Tongue (tissue), 2 donors: ENCODE measurements around the gene FRMD5. TPM values are rescaled to one million over a fixed set of nuclear protein-coding genes. Genes with fewer than 3 reads are reported as not detected.
A peak's percentile ranks its signal among the peaks of the same experiment; 100 is the strongest.

Source experiments
- DNase-seq: peaks from one replicate; pipeline ENCODE4 v3.0.0-alpha.2; 2015
- total RNA-seq: library from RNA; depleted of rRNA; stranded (reverse); fragments of >200 nt; gene quantifications from one replicate; pipeline ENCODE4 v1.2.3, GENCODE V29; 2014

The FRMD5 gene
- total RNA-seq, 1 donor from 2014 or later, result 1.1 TPM

DNA sequence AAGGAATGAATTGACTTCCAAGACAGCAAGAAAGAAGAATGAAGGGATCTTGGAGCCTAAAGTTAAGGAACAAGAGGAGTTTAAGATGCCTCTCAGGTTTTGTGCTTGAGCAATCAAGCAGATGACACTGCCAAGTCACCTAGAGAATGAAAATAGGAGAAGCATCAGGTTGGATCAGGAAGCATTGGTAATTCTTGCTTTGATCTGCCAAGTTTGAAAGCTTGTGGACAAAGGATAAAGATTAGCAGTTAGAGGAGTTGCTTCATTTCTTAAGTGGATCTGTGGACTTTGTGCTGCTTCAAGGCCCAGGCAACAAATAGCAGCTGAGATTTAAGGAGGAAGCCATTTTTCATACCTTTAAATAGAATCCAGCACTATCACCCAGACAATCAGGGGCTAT, 35.6 kb downstream of the FRMD5 start:
- no peak for DNase-seq

DNA sequence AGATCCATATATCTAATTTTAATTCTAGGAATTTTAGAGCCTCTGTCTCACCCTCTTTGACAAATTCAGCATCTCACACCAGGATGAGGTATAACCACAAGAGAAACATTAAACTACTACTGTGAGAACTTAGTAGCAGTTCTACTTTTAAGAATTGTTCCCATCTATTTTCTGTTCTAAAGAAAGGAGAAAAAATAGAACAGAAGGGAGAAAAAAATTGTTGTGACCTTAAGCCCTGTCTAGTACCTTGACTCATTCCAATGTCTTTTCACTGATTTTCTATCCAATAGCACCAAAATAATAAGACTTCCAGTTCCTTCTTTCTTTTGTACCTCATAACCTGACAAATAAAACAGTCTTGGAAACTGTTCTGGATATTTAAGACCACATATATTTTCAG, 37.0 kb downstream of the FRMD5 start:
- DNase-seq, result no peak

DNA sequence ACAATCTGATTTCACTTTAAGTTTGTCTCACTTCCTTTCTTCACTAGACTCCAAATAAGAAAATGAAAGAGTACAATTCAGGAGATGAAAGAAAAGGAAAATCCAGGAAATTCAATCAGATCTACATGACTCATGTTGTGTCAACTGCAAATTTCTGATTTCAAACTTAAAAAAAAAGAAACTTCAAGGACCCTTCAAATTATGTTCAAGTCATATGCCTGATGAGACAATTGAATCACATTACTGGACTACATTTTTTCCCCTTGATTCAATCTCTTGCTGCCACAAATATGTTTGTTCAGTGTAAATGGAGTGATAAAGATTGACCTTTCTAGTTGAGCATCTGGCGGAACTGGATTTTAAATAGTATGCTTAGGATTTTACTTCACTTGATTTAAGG, 37.4 kb downstream of the FRMD5 start:
- no peak for DNase-seq

DNA sequence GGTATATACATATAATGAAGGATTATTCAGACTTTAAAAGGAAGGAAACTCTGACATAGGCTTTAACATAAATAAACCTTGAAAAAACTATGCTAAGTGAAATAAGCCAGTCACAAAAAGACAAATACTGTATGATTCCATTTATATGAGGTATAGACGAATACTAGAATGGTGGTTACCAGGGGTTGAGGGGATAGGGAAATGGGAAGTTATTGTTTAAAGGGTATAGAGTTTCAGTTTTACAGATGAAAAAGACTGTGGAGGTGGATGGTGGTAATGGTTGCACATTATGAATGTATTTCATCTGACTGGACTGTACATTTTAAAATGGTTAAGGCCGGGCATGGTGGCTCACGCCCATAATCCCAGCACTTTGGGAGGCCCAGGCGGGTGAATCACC, 41.7 kb downstream of the FRMD5 start:
- no peak for DNase-seq

DNA sequence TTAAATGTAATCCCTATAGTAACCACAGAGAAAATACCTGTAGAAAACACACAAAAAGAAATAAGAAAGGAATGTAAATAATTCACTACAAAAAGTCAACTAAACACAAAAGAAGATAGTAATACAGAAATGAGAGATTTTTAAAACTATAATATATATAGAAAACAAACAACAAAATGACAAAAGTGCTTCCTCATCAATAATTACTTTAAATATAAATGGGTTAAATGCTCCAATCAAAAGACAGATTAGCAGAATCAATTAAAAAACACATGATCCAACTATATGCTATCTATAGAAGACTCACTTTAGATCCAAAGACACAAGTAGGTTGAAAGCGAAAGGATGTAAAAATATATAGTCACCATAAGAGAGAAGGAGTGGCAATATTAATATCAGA, 45.8 kb downstream of the FRMD5 start:
- no peak for DNase-seq

DNA sequence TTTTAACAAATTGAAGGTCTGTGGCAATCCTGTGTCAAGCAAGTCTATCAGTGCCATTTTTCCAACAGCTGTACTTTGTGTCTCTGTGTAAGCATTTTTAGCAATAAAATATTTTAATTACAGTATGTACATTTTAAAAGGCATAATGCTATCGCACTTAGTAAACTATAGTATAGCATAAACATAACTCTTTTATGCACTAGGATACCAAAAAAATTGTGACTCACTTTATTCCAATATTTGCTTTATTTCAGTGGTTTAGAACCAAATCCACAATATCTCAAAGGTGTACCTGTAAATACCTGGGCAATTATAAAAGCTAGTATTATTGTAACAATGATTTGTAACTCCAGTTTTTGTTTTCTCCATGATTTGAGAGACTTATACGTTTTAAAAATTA, 46.5 kb downstream of the FRMD5 start:
- DNase-seq, result no peak

DNA sequence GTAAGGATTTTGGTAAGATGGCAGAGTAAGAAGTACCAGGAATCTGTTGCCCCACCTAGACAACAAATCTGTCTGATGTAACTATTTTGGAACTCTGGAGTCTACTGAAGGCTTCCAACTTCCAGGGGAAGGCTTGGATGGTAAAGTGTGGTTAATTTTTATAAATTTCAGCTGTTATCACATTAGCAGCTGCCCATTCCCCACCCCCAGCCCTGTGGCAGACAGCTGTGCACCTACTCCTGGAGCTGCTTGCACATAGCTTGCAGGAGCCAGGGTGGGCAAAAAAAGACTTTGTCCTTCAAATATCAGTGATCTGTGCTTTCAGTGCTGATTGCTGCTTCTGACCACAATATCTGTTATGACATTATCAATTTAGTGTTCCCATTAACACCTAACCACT, 47.4 kb downstream of the FRMD5 start:
- DNase-seq, result peak; percentile 64

DNA sequence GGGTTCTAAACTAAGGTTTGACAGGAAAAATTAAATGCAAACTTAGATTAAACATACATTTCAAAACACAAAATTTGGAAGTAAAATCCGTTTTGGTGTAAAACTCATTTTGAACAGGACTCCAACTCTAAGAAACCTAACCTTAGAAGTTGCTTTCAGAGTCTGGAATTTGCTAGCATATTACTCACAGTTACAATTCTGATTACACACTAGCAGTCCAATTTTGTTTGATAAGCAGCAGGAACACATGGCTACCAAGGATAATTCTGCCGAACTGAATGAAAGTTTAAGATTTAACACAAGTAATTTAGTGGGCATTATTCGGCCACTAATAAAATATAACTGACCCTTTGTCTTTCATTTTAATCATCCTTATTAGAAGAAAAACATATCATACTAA, 49.6 kb downstream of the FRMD5 start:
- DNase-seq, result no peak

DNA sequence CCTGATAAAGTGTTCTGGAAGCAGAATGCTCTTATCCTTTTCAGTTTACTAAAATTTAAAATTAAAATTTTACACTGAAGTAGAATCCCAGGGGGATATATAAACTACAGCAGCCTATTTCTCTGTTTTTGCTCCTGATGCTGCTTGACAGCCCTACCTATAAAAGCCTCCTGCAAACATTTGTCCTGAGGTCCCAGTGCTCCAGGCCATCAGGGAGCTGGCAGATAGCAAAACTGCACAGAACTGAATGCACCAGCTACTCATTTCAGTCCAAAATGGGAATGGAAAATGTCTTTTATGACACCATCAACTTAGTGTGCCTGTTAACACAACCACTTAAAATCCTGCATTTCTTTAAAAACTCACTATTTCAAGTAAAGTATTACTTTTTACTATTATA, 50.1 kb downstream of the FRMD5 start:
- DNase-seq, result no peak

DNA sequence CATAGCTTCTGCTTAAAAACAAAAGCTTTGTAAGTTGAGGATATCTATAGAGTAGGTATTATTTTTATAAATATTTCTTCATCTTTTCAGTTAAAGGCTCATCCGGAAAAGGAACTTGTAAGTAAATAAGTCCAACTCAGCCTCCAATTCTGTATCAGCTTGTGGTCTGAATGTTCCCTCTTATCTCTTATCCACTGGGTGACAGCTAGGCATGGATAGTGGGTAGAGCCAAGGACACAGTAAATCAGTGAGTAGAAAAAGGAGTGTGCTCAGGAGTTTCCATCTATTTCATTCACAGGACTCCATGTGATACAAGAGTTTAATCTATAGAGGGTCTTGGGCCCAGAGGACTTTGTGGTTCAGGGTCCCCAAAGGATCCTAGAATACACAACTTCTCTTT, 50.9 kb downstream of the FRMD5 start:
- DNase-seq, result no peak

DNA sequence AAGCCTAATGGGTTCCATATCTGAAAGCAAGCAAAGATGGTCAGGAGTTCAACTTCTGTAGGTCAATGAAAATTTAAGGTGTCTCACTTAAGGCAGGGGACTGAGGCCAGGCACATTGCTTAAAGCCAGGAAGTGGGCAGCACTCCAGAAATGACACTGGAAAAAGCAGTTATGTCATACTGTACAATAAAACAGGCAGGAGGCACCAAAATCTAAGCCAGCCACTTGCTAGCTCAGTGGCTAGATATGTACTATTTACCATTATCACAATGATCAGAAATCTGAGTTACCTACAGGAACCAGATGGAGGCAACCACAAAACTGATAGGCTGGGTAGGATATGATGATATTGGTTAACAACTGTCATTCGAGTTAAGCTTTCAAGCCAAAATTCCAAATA, 57.3 kb downstream of the FRMD5 start:
- no peak for DNase-seq

DNA sequence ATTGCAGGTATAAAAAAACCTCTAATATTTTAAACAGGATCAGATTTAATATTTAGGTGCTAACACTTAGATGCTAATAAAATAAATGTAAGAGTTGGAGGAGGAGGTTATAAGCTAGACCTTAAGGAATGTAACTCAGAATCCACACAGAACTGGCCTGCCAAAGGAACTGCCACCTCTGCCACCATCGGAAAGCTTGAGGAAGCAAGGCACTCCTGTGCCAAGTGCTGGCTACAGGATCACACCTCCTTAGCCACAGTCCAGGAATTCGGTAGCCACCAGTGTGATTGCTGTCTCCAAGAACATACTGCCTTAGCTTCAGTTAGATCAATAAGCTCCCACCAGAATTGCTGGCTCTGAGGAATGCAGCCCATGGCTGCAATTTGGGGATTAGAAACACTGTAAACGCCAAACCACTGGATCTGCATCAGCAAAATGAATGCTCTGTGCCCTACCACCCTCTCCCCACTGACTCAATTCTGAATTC, 58.0 kb downstream of the FRMD5 start:
- DNase-seq, result no peak

DNA sequence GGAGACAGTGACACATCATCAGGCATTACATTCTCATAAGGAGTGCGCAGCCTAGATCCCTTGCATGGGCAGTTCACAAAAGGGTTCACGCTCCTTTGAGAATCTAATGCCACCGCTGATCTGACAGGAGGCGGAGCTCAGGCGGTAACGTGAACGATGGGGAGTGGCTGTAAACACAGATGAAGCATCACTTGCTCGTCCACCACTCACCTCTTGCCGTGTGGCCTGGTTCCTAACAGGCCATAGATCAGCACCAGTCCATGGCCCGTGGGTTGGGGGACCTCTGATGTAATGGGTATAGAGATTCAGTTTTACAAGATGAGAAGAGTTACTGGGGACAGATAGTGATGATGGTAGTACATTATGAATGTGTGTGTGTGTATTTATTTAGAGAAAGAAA, 63.0 kb downstream of the FRMD5 start:
- no peak for DNase-seq

DNA sequence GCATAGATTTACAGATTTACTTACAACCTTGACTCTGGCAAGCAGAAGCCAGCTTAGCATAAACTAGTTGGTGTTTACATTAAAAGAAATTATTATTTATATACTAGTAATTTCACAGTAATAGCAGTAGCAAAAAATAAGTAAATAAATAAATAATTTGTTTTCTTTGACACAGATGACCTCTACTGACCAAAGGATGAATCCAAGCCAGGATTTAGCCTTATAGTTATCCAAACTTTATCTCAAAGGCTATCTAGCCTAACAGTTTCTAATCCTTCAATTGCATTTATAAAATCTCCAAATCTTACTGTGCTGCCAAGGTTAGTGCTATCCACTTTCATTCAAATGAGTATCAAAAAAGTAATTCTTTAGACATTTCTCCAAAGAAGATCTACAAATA, 64.3 kb downstream of the FRMD5 start:
- DNase-seq, result no peak

DNA sequence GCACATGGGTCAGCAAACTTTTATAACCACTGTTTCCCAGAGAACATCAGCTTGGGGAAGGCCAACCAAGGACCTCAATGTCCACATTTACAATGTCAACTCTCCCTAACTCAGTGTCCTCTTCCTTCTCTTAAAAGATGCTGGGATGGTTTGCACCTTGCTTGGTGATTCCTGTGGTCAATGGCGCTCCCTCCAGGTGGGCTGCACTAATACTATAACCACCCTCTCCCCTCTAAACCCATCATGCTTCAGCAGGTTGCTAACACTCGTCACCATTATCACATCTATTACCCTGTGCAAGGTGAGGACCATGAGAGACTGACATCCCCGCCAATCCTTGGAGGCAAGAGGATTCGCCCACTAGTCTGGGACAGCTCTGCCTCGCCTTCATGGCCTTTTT, 65.2 kb downstream of the FRMD5 start:
- no peak for DNase-seq

DNA sequence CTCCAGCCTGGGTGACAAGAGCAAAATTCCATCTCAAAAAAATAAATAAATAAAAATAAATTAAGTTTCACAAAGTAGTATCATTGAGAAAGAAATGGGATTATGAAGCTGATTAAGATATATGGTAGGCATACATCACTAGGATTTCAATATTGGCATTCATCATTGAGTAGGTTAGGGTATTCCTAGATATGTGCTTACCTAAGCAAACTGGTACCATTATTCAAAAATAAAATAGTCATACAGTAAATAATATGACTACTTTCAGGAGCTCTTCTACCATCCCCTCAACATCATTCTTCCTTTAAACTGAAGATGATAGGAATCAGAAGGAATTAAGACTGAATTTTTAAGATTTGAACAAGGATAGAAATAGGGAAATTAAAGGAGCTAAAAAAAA, 66.6 kb downstream of the FRMD5 start:
- DNase-seq, result no peak

DNA sequence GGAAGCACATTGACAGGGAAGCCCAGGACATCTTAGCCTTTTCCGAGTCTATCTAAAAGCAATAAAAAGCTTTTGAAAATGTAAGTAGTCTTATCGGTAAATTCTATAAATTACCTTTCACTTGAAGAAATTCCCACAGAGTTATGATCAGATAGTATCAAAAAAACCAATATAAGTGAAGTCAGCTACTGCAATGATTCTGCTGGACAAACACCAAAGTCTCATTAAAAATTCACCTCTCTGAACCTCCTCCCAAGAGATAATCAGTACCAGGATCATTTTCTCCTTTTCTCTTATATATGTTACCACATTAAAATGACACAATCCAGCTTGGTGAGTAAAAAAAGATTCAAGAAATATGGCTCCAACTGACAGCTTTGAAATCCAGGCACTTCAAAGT, 69.2 kb downstream of the FRMD5 start:
- DNase-seq, result no peak

DNA sequence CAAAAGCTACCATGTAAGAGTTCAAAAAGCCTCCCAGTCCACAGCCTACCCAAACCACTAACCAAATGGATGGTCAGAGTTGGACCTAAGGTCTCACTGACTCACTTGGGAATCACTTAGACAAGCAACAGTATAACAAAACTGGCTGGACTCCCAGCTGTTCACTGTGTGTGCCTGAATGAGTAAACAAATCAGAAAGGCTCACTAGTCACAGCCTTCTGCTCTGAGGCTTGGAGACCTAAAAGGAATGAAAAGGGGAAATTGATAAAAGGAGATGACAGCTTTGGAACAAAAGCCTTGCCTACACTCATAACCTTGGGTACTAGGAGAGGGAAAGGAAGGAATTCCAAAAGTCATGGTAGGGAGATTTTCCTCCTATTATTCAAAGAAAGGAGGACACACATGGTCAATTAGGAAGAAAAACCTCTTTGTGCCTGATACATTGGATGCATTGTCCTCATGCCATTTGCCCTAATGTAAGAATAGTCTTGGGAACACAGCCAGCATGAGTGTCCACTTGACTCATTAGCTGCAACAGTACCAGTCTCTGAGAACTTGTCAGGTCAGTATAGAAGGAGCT, 92.3 kb downstream of the FRMD5 start:
- DNase-seq, result peak; percentile 52

DNA sequence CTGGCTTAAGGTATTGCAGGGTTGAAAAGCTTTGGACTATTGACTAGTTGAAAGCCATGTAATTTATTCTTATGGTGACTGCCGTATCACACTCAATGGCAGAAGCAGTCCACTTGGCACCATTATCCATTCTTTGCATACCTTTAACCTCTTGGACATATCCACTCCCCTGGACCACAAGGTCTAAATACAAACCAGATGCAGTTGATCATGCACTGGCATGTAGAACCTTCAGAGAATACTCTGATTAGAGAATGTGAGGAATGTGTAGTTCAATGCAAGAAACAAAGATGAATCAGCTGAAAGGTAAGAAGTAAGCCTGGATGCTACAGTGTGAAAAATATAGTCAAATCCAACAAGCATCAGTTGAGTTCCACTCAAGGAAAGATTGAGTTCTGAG, 93.1 kb downstream of the FRMD5 start:
- no peak for DNase-seq

DNA sequence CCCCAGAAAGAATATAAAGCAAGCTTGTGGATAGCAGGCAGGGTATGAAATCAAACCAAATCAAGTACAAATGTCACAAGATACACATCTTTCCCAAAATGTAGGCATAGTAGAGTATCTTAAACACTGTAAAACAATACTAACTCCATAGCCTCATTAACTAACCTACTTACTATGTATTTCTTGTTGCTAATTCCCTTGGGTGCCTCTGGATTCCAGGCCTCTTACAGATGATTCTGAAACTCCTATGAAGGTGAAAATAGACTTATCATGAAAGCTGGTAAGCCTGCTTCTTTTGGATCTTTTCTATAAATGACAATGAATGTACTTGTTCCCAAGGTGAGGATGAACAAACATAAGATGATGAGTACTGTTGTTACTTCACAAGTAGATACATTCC, 93.8 kb downstream of the FRMD5 start:
- no peak for DNase-seq

DNA sequence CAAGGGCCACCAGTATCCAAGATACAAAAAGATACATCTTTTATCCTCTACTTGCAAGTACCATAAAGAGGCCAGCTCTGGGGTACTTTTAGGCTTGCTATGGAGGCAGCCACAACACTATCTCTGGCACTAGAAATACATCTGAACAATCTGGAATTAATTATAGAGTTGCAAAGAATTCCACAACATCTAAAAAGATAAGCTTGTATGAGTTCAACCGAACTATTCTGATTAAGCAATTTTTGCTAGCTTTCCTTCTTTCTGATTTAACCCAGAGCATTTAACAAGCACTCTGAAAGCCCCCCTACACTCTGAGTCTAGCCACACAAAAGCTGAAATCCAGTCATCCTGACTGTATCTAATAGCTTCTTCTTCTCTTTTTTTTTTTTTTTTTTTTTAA, 95.4 kb downstream of the FRMD5 start:
- no peak for DNase-seq

DNA sequence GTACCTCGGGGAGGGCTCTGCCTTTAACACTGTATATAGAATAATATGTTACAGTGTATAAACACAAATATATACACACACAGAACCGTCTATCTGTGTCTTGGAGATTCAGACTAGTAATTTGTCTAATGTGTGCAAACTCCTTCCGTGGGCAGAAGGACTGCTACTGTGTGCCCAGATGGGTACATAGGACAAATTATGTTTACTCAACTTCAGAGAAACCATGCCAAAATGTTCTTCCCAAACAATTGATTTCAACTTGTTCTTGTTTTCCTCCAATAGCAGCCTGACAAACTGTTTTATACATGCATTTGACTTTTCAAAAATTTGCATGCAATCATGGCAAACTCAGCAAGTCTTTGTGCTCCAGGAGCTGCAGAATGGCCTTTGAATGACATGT, 97.5 kb downstream of the FRMD5 start:
- DNase-seq, result no peak

DNA sequence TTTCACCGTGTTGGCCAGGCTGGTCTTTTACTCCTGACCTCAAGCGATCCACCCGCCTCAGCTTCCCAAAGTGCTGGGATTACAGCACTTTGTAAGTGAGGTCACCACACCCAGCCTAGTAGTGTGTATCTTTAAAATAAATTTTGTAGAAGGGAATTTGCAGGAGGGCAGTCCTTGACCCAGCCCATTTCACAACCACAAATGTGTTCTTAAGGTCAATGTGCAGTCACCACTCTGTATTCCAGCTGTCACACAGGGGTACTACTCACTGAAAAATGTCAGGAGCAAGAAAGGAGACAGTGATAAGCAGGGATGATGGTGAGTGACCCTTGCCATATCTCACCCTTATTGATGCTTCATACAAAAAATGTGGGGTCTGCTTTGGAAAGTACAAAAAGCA, 98.5 kb downstream of the FRMD5 start:
- no peak for DNase-seq

DNA sequence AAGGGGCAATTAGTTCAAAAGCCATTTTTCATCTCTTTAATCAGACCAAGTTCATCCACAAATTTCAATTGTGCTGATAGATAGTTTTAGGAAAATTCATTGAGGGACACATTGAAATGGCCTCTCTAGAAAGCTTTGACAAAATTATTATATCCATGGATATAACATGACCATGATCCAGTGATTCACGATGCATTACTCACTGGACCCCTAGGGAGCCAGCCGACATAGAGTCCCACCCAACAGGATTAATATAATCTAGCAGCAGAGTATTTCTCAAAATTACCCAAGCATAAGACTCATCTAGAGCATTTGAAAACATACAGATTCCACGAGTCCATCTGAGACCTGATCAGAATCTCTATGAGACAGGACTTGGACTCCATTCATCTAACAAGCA, 100.3 kb downstream of the FRMD5 start:
- DNase-seq, result no peak

DNA sequence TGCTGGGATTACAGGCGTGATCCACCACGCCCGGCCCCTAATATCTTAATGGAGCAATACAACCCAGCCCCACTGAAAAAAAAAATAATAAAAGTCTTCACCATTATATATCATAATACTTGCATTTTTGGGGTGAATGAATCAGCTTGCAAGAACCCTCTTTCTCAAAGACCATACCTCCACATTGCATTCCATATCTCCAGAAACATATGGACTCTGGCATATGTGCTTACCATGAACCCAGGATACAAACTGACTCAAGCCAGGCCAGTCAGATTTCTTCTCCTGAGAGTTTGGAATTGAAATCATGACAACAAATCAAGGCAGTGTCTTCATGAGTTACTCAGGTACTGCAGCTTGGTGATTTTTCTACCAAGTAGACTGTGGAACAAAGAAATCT, 101.2 kb downstream of the FRMD5 start:
- no peak for DNase-seq
